Suprapubic skin (tissue), 4 donors: ENCODE measurements around the gene DDX1. TPM values are rescaled to one million over a fixed set of nuclear protein-coding genes. Genes with fewer than 3 reads are reported as not detected.

ENCODE experiments used
- DNase-seq, 2 donors: peaks; one replicate each; pipeline ENCODE4 v3.0.0-alpha.2; 2019; ENCODE audit warnings: low spot score in 2 of 2
- H3K27ac ChIP-seq: fragments of 200-600 bp; sonication (generic); one replicate; pipeline ENCODE4 v1.5.1; 2019
- H3K27me3 ChIP-seq: fragments of 200-600 bp; sonication (generic); one replicate; pipeline ENCODE4 v1.5.1; 2019
- H3K36me3 ChIP-seq: fragments of 200-600 bp; sonication (generic); one replicate; pipeline ENCODE4 v1.5.1; 2019
- H3K4me1 ChIP-seq: fragments of 200-600 bp; sonication (generic); one replicate; pipeline ENCODE4 v1.5.1; 2019
- H3K4me3 ChIP-seq: fragments of 200-600 bp; sonication (generic); one replicate; pipeline ENCODE4 v1.5.1; 2019; ENCODE audit warnings: mild to moderate bottlenecking
- H3K9me3 ChIP-seq: fragments of 200-600 bp; sonication (generic); one replicate; pipeline ENCODE4 v1.5.1; 2019
- EP300 ChIP-seq: sonication (generic); formaldehyde crosslinking; IDR thresholded peaks from one replicate; pipeline ENCODE4 v1.6.1; 2017; ENCODE audit warnings: antibody characterized with exemption
- POLR2A ChIP-seq, 2 donors: fragments of 450-650 bp; IDR thresholded peaks; one replicate each; pipeline ENCODE4 v1.6.1; 2017; ENCODE audit warnings: antibody characterized with exemption in 2 of 2, mild to moderate bottlenecking in 2 of 2, moderate library complexity in 2 of 2
- POLR2AphosphoS5 ChIP-seq, 3 donors: sonication (generic); formaldehyde crosslinking; IDR thresholded peaks; one replicate each; pipeline ENCODE4 v1.6.1; 2017; ENCODE audit warnings: antibody characterized with exemption in 3 of 3
- WGBS: methylation state at CpG from one replicate; pipeline ENCODE4 v1.1.5; 2018; 5-methylcytosine and 5-hydroxymethylcytosine counted together
- total RNA-seq, 4 donors: library from RNA; depleted of rRNA; stranded (reverse); fragments of >200 nt; gene quantifications; one replicate each; pipeline ENCODE4 v1.1.0, GENCODE V29; 2016
- TF ChIP-seq, protein P1 (sequence below), 2 donors: fragments of 200-600 bp in 1 of 2; fragments of 450-650 bp in 1 of 2; sonication (generic) in 1 of 2; IDR thresholded peaks; one replicate each; pipeline ENCODE4 v1.5.1; 2016 to 2019; ENCODE audit warnings: antibody characterized with exemption in 2 of 2, mild to moderate bottlenecking in 1 of 2, moderate library complexity in 1 of 2

DDX1 gene
- total RNA-seq, 4 donors from 2014 or later: 40.9 to 62.1 (median 51.8) TPM

DNA sequence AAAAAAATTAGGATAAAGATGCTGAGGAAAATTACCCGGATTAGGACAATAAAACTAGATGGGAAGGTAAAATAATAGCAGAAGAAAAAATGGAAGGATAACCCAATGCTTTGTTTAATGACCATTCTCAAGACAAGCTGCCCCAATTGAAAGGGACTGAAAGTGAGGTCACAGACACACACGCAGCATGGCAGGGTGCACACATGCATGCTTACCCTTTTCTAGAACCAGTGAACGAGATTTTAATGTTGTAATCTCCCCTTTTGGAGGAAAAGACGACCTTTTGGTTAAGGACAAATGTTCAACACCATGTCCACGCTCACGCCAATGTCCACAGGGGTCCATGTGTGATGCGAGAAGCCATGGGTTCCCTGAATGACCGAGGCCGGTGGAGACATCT is 70.9 kb downstream of the DDX1 start:
- WGBS: 92% methylated on average over 9 of the region's 9 CpGs
- Histone ChIP-seq H3K9me3 (no peaks in the 10 kb centered on the region), H3K36me3 (no peaks in the 10 kb centered on the region), H3K27ac (no peak overlapping the region), H3K27me3 (no peaks in the 10 kb centered on the region), H3K4me1 (peaks cover 10% of the 10 kb centered on the region), H3K4me3 (no peak overlapping the region)
- no peak for TF ChIP-seq EP300
- no peak for TF ChIP-seq POLR2AphosphoS5 (IDR thresholded peaks at IDR 0.05)
- TF ChIP-seq, protein P1, sequence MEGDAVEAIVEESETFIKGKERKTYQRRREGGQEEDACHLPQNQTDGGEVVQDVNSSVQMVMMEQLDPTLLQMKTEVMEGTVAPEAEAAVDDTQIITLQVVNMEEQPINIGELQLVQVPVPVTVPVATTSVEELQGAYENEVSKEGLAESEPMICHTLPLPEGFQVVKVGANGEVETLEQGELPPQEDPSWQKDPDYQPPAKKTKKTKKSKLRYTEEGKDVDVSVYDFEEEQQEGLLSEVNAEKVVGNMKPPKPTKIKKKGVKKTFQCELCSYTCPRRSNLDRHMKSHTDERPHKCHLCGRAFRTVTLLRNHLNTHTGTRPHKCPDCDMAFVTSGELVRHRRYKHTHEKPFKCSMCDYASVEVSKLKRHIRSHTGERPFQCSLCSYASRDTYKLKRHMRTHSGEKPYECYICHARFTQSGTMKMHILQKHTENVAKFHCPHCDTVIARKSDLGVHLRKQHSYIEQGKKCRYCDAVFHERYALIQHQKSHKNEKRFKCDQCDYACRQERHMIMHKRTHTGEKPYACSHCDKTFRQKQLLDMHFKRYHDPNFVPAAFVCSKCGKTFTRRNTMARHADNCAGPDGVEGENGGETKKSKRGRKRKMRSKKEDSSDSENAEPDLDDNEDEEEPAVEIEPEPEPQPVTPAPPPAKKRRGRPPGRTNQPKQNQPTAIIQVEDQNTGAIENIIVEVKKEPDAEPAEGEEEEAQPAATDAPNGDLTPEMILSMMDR (IDR thresholded peaks at IDR 0.05): no peak
- no peak for TF ChIP-seq POLR2A (IDR thresholded peaks at IDR 0.05)
- no peak for DNase-seq

GRCh38 chr2:15663802-15664201 is 72.1 kb downstream of the DDX1 start:
- H3K27me3 ChIP-seq: no peaks in the 10 kb centered on the region
- TF ChIP-seq EP300 (no peak), POLR2AphosphoS5 (IDR thresholded peaks at IDR 0.05) (no peak), POLR2A (IDR thresholded peaks at IDR 0.05) (no peak)
- TF ChIP-seq, protein P1 (IDR thresholded peaks at IDR 0.05): no peak
- WGBS: over 99% methylated on average over 4 of the region's 4 CpGs

GRCh38 chr2:15664273-15665066 is 72.8 kb downstream of the DDX1 start:
- WGBS: 85% methylated on average over 31 of the region's 31 CpGs
- no peaks in the 10 kb centered on the region for H3K36me3 ChIP-seq
- H3K4me1 ChIP-seq: peaks cover 18% of the 10 kb centered on the region
- no peaks in the 10 kb centered on the region for H3K9me3 ChIP-seq
- H3K4me3 ChIP-seq: no peak overlapping the region
- no peak for TF ChIP-seq EP300
- TF ChIP-seq POLR2AphosphoS5 (IDR thresholded peaks at IDR 0.05): no peak
- TF ChIP-seq POLR2A (IDR thresholded peaks at IDR 0.05): no peak
- TF ChIP-seq, protein P1 (IDR thresholded peaks at IDR 0.05): no peak
- no peak overlapping the region for H3K27ac ChIP-seq
- no peak for DNase-seq
- no peaks in the 10 kb centered on the region for H3K27me3 ChIP-seq

More at GRCh38 chr2:15663802-15664201, 72.1 kb downstream of the DDX1 start:
- Histone ChIP-seq H3K27ac (no peak overlapping the region), H3K4me1 (peaks cover 18% of the 10 kb centered on the region), H3K9me3 (no peaks in the 10 kb centered on the region), H3K4me3 (no peak overlapping the region), H3K36me3 (no peaks in the 10 kb centered on the region)
- no peak for DNase-seq

GRCh38 chr2:15665067-15665942 is 73.6 kb downstream of the DDX1 start:
- H3K9me3 ChIP-seq: no peaks in the 10 kb centered on the region
- 73% methylated on average over 20 of the region's 22 CpGs for WGBS
- H3K4me1 ChIP-seq: peaks cover 18% of the 10 kb centered on the region
- no peaks in the 10 kb centered on the region for H3K27me3 ChIP-seq
- H3K27ac ChIP-seq: no peak overlapping the region
- TF ChIP-seq POLR2A (IDR thresholded peaks at IDR 0.05) (no peak), POLR2AphosphoS5 (IDR thresholded peaks at IDR 0.05) (no peak), EP300 (no peak)
- H3K4me3 ChIP-seq: no peak overlapping the region
- no peak for DNase-seq
- H3K36me3 ChIP-seq: no peaks in the 10 kb centered on the region

DNA sequence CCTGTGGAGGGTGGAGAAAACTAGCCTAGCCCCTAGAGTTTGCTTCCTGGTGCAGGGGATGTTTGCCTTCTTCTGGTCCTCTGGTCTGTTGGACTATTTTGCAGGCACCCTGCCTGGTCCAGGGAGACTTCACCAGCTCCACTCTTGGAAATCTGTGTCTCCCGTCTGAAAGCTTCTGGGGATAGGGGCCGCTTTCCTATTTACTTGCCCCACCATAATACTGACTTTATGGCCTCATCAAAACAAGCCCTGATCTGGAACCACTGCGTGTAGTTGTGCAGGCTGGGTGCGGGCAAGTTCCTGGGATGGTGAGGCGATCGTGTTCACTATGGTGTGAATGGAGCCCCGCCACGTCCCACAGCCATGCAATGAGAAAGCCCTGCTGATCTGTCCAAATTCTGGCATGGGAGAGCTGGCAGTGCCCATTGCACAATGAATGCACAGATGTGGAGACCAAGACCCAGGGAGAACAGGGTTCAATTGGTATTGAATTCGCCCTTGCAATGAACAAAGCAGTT is 74.3 kb downstream of the DDX1 start:
- peaks cover 4% of the 10 kb centered on the region for H3K27me3 ChIP-seq
- no peaks in the 10 kb centered on the region for H3K9me3 ChIP-seq
- no peak overlapping the region for H3K27ac ChIP-seq
- TF ChIP-seq EP300 (no peak), POLR2A (IDR thresholded peaks at IDR 0.05) (no peak)
- H3K36me3 ChIP-seq: no peaks in the 10 kb centered on the region
- no peak overlapping the region for H3K4me3 ChIP-seq
- WGBS: 100% methylated on average over 5 of the region's 9 CpGs
- no peak for DNase-seq
- peaks cover 18% of the 10 kb centered on the region for H3K4me1 ChIP-seq
